Natural killer cell (primary cell): ENCODE data around the gene SLC35E3. TPM values are rescaled to one million over a fixed set of nuclear protein-coding genes. Genes with fewer than 3 reads are reported as not detected.

Experiments used
- ATAC-seq, 3 donors: fragments of 150-1000 bp in 2 of 3; fragments of 200-7000 bp in 1 of 3; cut with Tn5 transposase; 1 replicate in 1 of 3; 2 replicates in 2 of 3; pipeline ENCODE4 v1.10.0; 2021; ENCODE audit warnings: mild to moderate bottlenecking in 2 of 3, moderate library complexity in 2 of 3
- DNase-seq, 2 donors: peaks; one replicate each; pipeline versions ENCODE4 v3.0.0 to v3.0.0-alpha.2; 2013 to 2021; ENCODE audit warnings: mixed read lengths in 1 of 2
- H3K27ac ChIP-seq: one replicate; pipeline ENCODE4 v1.5.1; 2013; ENCODE audit warnings: mild to moderate bottlenecking, low read length
- H3K27me3 ChIP-seq: one replicate; pipeline ENCODE4 v1.6.1; 2013; ENCODE audit warnings: low read length; ENCODE audit not compliant: control insufficient read depth, insufficient read depth
- H3K36me3 ChIP-seq: one replicate; pipeline ENCODE4 v1.6.1; 2013; ENCODE audit warnings: low read length; ENCODE audit not compliant: control insufficient read depth, insufficient read depth
- H3K4me1 ChIP-seq: one replicate; pipeline ENCODE4 v1.6.1; 2013; ENCODE audit warnings: low read length; ENCODE audit not compliant: control insufficient read depth, insufficient read depth
- H3K4me3 ChIP-seq: one replicate; pipeline ENCODE4 v1.5.1; 2013; ENCODE audit warnings: low read length
- H3K9me3 ChIP-seq: one replicate; pipeline ENCODE4 v1.6.1; 2013; ENCODE audit warnings: low read length; ENCODE audit not compliant: control insufficient read depth, insufficient read depth
- H3K27ac Mint-ChIP-seq, 2 donors: one replicate each; pipeline ENCODE4 v1.8.0; 2022; ENCODE audit warnings: mild to moderate bottlenecking in 2 of 2, mixed read lengths in 2 of 2, moderate library complexity in 1 of 2
- H3K27me3 Mint-ChIP-seq, 2 donors: one replicate each; pipeline ENCODE4 v1.8.0; 2022; ENCODE audit warnings: low read depth in 2 of 2, mixed read lengths in 2 of 2
- H3K36me3 Mint-ChIP-seq: one replicate; pipeline ENCODE4 v1.8.0; 2022; ENCODE audit warnings: mixed read lengths
- H3K4me1 Mint-ChIP-seq, 2 donors: one replicate each; pipeline ENCODE4 v1.8.0; 2022; ENCODE audit warnings: mixed read lengths in 2 of 2
- H3K4me3 Mint-ChIP-seq: one replicate; pipeline ENCODE4 v1.8.0; 2022; ENCODE audit warnings: mild to moderate bottlenecking, moderate library complexity, mixed read lengths
- H3K9me3 Mint-ChIP-seq, 2 donors: one replicate each; pipeline ENCODE4 v1.8.0; 2022; ENCODE audit warnings: mixed read lengths in 2 of 2
- WGBS: methylation state at CpG from one replicate; pipeline ENCODE4 v1.1.7; 2013; ENCODE audit warnings: missing lambda C conversion rate; ENCODE audit not compliant: insufficient coverage; 5-methylcytosine and 5-hydroxymethylcytosine counted together
- intact Hi-C: fragments of 100-400 bp; cut with micrococcal nuclease; formaldehyde crosslinking; loops from one replicate; pipeline ENCODE4 v1.14.2; 2022
- total RNA-seq, 4 donors: library from RNA; stranded (reverse); fragments of 120-200 nt in 1 of 4; gene quantifications; one replicate each; pipeline versions ENCODE4 v1.2.3 to v1.2.4, GENCODE V29; 2013 to 2022
- TF ChIP-seq, protein P1 (sequence below): fragments of 200-600 bp; IDR thresholded peaks from one replicate; pipeline ENCODE4 v1.8.0; 2022; ENCODE audit warnings: antibody characterized with exemption

The SLC35E3 gene
- total RNA-seq, 3 donors from 2014 or later (not counting 1 experiment from before 2014, with no cell fraction given), result 8.3 to 15.3 (median 10.2) TPM

DNA sequence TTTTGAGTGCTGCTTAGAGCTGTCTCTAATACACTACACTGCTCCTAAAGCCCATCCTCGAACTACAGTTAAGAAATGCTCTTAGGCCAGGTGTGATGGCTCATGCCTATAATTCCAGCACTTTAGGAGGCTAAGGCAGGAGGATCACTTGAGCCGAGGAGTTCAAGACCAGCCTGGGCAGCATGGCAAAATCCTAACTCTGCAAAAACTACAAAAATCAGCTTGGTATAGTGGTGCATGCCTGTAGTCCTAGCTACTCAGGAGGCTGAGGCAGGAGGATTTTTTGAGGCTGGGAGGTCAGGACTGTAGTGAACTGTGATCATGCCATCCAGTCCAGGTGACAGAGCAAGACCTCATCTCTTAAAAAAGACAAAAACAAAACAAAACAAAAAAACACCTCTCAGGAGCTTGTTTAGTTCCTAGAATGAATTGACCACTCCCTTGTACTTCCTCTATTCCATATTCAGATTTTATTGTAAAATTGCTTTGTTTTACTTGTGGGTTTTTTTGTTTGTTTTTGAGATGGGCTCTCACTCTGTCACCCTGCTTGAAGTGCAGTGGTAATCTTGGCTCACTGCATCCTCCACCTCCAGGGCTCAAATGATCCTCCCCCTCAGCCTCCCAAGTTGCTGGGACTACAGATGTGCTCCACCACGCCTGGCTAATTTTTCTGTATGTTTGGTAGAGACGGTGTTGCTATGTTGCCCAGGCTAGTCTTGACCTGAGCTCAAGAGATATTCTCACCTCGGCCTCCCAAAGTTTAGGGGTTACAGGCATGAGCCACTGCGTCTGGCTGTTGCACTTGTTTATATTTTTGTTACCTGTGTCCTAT lies 75.6 kb downstream of the SLC35E3 start:
- H3K27me3 ChIP-seq, result no peaks in the 10 kb centered on the region
- no peaks in the 10 kb centered on the region for H3K36me3 Mint-ChIP-seq
- H3K36me3 ChIP-seq, result peaks cover 80% of the 10 kb centered on the region
- 93% methylated on average over 6 of the region's 6 CpGs for WGBS
- no peak overlapping the region for H3K4me3 Mint-ChIP-seq
- H3K9me3 ChIP-seq, result no peaks in the 10 kb centered on the region
- peaks cover 6 to 18% of the 10 kb centered on the region in 2 donors for H3K4me1 Mint-ChIP-seq
- no peak overlapping the region for H3K4me3 ChIP-seq
- H3K9me3 Mint-ChIP-seq, result no peaks in the 10 kb centered on the region
- H3K27me3 Mint-ChIP-seq, result no peaks in the 10 kb centered on the region
- TF ChIP-seq, protein P1, sequence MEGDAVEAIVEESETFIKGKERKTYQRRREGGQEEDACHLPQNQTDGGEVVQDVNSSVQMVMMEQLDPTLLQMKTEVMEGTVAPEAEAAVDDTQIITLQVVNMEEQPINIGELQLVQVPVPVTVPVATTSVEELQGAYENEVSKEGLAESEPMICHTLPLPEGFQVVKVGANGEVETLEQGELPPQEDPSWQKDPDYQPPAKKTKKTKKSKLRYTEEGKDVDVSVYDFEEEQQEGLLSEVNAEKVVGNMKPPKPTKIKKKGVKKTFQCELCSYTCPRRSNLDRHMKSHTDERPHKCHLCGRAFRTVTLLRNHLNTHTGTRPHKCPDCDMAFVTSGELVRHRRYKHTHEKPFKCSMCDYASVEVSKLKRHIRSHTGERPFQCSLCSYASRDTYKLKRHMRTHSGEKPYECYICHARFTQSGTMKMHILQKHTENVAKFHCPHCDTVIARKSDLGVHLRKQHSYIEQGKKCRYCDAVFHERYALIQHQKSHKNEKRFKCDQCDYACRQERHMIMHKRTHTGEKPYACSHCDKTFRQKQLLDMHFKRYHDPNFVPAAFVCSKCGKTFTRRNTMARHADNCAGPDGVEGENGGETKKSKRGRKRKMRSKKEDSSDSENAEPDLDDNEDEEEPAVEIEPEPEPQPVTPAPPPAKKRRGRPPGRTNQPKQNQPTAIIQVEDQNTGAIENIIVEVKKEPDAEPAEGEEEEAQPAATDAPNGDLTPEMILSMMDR, result no peak
- no peaks in the 10 kb centered on the region for H3K4me1 ChIP-seq
- no peak for DNase-seq
- intact Hi-C loops, result no loop called here
- no peak for ATAC-seq
- H3K27ac ChIP-seq, result no peak overlapping the region
- peak overlapping the region in 1 of 2 donors; percentile 20 for H3K27ac Mint-ChIP-seq

DNA sequence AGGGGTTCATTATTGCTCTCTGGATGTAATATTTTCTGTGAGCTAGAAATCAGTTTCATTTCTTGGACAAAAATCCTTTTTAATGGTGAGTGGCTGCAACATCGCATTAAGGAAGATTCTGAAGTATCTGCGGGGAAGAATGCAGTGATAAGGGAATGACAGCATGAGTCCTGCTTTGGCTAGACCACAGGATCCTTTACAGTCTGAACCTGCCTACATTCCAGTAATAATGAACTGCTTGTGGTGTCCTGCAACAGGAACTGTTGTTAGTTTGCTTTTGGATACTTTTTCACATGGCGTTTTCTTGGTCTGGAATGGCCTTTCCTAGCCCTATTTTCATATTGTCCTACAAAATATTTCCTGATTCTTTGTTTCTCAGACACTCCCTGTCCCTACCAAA lies 77.7 kb downstream of the SLC35E3 start:
- TF ChIP-seq, protein P1, result no peak
- Mint-ChIP-seq H3K9me3 (no peaks in the 10 kb centered on the region), H3K4me3 (no peak overlapping the region), H3K27me3 (no peaks in the 10 kb centered on the region), H3K27ac (peak overlapping the region; percentile 9 to 68), H3K36me3 (no peaks in the 10 kb centered on the region), H3K4me1 (peaks cover 6 to 18% of the 10 kb centered on the region in 2 donors)
- no peak for DNase-seq
- 100% methylated on average over 3 of the region's 3 CpGs for WGBS
- Histone ChIP-seq H3K36me3 (peaks cover 83% of the 10 kb centered on the region), H3K4me3 (no peak overlapping the region), H3K9me3 (no peaks in the 10 kb centered on the region), H3K4me1 (no peaks in the 10 kb centered on the region), H3K27ac (no peak overlapping the region), H3K27me3 (no peaks in the 10 kb centered on the region)
- no peak for ATAC-seq
- intact Hi-C loops, result no loop called here

GRCh38 chr12:68824131-68824530 lies 78.2 kb downstream of the SLC35E3 start:
- intact Hi-C loops, result no loop called here
- Histone ChIP-seq H3K4me1 (no peaks in the 10 kb centered on the region), H3K9me3 (no peaks in the 10 kb centered on the region), H3K27ac (no peak overlapping the region), H3K4me3 (no peak overlapping the region), H3K36me3 (peaks cover 83% of the 10 kb centered on the region), H3K27me3 (no peaks in the 10 kb centered on the region)
- Mint-ChIP-seq H3K27me3 (no peaks in the 10 kb centered on the region), H3K4me1 (peaks cover 6 to 18% of the 10 kb centered on the region in 2 donors), H3K36me3 (no peaks in the 10 kb centered on the region), H3K27ac (peak overlapping the region; percentile 9 to 68), H3K9me3 (no peaks in the 10 kb centered on the region), H3K4me3 (no peak overlapping the region)
- WGBS, result 100% methylated on average over 4 of the region's 5 CpGs
- ATAC-seq (no peak), DNase-seq (no peak)
- TF ChIP-seq, protein P1, result no peak
